Stimulated activated CD4-positive, alpha-beta T cell treated with anti-CD3 and anti-CD28 coated beads, TNF-alpha, amount 100 ng/mL, for 1 hour (primary cell): ENCODE data around the gene CPNE4.

Source experiments
- DNase-seq, 3 donors: peaks; one replicate each; pipeline ENCODE4 v3.0.0-alpha.2; 2020; ENCODE audit warnings: low read depth in 3 of 3, low spot score in 1 of 3

Gene CPNE4

DNA sequence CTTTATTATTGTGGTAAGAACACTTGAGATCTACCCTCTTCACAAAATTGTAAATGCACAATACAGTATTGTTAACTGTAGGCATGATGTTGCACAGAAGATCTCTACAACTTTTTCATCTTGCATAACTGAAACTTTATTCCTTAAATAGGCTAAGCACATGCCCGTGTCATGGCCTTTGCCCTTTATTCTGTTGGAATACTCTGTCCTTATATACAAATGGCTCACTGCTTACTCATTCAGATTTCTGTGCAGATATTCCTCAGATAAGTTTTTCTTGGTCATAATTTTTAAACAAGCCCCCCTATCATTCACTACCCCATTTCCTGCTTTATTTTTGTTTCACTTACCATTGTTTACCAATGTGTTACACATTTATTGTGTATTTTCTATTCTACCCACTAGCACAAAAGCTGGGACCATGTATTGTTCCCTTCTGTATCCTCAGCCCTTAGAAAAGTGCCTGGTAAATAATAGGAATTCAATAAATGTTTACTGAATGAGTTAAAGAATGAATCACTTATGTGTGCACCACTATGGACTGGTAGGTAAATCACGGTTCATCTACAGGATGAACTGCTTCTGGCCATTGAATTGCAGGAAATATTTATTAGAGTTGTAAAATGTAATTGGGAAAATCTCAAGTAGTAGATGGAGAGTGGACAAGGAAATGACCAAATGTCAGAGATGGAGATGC is 151.0 kb downstream of the CPNE4 start:
- DNase-seq, result no peak

DNA sequence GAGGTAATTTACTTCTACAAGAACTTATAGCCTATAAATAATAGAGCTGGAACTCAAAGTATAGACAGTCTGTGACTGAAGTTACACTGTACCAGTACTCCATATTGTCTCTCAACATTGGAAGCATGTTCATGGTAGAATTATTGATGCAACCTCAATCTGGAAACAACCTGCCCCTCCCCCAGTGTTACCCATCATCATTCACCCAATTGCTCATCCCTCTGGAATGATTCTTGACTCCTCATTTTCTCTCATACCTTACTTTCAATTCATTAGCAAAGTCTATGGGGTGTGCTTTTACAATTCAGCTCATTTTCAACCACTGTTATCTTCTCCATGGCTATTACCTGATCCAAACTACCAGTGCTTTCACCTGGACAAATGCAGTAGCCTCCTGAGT is 151.7 kb downstream of the CPNE4 start:
- no peak for DNase-seq

DNA sequence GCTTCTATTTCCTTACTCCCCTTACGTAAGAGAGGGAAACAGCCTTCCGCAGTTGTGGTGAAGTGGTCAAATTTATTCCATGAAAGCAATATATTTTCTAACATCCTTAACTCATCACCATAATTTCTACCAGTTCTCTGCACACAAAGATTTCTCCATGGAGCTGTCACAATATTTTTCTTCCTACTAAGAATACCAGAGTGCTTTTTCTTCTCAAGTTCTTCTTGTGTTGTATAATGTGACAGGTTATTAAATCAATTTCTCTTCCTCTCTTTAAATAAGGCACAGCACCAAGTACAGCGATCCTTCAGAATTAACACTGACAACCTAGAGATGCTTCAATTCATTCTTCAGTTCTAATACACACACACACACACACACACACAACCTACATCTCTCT is 153.0 kb downstream of the CPNE4 start:
- DNase-seq, result no peak

DNA sequence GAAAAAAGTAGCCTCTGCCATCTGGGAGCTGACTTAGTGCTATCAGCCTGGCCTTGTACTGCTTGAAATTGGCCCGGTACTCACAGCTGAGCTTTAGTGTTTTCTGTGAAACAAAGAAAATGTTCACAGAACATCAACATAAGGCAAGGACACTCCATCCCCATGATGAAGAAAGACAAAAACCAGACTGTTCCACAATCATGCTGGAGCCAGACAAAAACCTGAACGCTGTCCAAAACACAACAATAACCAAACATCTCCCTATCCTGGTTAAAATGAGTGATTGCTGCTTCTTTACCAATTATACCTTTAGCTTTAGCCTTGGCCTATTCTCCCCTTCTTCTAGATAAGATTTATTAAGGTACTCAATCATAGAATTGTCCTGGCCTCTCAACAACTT is 153.9 kb downstream of the CPNE4 start:
- no peak for DNase-seq

DNA sequence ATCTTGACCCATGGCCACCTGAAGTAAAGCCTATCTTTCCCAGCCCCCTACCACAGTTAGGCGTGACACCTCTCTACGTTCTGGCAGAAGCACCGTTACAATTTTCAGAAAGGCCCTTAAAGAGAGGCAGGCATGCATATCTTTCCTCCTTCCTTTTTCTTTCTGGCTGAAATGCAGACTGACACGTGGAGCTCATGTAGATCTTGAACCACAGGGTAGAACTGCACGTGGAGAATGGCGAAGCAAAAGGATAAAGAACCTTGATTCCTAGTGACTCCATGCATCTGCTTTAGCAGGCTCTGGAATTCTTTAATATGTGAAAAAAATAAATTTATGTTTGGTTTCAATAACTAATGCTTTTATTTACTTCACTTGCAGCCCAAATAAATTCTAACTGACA is 166.6 kb downstream of the CPNE4 start:
- DNase-seq, result no peak

DNA sequence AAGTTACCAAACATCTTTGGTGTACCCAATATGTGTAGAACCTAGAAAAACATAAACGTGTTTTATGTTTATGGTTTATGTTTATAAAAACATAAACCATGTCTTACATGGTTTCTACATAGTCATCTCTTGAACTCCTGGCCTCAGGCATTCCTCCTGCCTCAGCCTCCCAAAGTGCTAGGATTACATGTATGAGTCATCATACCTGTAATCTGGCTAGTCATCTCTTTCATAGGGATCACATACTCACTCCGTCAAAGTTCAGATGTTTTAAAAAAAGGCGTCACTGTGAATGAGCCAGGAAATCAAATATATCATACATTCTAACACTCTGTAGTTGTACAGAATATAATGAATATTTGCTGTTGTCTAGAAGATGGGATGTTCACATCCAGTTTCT is 178.6 kb downstream of the CPNE4 start:
- no peak for DNase-seq

DNA sequence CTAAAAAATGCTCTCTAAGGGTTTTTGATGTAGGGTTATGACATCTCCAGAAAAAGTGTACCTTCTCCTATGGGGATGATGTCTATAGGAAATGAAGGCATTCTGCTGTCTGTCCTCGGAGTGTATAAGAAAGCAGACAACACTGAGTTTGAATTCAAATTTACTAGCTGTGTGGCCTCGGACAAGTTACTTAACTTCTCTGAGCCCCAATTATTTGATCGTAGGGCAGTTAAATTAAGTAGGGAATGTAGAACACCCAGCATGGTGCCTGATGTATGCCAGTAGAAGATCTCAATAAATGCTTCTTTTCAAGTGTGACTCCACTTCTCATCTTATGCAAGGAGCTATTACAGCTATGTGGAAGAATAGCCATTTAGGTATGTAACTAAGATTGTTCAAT is 184.6 kb downstream of the CPNE4 start:
- no peak for DNase-seq

DNA sequence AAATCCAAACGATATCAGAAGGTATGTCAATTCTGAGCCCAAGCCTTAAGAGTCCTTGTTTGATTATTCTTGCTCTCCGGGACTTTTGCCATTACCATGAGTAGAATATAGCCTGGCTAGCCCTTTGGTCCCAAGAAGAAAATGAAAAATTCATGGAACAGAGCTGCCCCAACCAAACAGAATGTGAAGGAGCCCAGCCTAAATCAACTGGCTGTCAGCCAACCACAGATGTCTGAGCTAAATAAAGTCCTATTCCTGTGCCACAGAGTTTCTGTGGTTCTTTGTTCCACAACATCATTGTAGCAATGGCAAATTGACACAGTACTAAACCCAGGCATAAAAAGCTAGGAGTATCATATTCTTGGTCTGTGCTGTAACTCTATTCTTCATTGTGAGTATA is 185.2 kb downstream of the CPNE4 start:
- no peak for DNase-seq

DNA sequence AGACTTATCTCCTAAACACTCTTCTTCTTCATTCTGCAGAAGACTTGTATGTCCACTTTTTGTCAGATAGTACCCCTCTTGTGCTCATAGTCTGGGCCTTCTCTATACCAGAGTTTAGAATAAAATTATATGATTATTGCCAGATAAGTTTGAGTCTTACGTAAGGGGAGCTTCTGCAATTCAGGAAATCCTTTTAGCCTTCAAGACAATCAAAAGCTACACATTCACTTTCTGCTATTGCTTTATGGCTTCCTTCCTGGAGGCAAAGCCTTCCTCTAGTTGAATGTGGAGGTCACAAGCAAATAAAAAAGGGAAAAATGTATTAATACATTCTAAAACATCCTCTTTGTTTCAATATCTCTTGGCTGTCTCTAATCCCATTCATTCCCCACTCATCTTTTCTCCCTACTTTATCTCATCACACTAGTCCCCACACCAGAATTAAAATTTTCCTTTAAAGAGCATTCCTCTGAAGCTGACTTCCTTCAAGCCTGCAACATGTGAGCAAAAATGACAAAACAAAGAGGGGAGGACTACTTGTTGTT is 186.8 kb downstream of the CPNE4 start:
- no peak for DNase-seq

DNA sequence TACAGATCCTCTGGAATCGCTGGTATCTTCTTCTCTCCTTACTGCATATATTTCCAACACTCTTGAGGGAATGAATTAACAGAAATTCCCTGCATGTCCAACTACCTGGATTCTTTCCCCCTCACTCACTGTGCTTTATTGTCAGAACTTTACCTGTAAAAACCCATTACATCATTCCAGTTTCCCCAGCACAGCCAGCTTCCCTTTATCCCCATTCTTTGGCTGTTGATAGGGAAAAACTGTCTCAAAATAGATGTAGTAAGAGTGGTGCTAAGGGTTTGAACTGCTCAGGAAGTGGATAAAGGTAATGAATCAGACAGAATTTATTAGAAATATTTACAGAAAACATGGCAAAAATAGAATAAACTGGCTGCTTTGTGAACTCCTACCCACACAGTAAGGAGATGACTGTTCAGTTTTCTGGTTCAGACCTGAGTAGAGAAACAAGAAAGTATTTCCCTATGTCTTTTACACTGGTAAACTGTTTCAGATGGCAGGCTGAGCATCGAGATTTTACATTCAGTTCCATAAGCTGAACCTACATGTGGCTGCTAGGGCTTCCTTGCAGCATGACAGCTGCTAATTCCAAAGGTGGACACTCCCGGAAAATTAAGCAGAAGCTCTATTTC is 188.4 kb downstream of the CPNE4 start:
- DNase-seq, result no peak

DNA sequence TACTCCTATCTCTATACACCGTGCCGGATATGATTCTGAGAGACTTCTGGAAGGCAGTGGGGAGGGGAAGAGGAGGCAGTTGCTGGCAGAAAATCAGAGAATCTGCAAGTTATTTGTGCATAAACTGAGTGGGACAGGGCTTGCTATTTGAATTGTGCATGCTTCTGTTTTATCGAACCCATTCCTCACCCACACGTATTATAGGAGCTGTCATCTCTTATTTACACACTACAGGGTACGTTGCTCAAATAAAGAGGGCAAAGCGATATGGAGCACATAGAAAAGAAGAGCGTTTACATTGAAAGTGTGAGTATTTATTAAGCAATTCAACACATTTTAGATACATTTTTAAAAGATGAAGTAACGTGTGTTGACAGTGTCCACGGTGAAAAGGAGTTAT is 191.6 kb downstream of the CPNE4 start:
- DNase-seq, result no peak

DNA sequence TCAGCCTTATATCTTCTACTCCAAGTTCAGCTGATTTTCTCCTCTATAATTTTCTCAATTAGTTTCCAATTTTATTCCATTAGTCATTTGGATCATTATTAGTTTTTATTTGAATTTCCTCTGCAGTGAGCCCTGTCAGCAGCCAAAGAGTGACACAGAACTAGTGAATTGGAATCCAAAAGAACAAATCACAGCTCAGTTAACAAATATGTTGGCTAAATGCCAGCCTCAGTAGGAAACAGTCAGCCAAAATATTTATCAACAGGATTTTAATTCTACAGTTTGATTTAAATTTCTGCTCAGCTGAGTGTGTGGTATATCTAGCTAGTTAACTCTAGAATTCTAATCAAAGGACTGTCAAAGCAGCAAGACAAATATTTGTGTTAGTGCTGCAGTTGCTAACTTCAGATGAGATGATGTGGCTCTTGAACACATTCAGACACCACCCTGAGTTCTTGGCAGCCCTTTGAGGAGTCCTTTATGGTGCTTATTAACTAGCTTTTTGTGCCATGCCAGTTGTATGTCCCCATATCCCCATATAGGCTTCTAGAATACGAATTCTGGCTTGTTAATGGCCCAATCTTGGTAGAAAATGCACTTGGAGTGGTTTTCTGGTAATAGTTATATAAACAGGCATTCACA is 194.5 kb downstream of the CPNE4 start:
- no peak for DNase-seq

DNA sequence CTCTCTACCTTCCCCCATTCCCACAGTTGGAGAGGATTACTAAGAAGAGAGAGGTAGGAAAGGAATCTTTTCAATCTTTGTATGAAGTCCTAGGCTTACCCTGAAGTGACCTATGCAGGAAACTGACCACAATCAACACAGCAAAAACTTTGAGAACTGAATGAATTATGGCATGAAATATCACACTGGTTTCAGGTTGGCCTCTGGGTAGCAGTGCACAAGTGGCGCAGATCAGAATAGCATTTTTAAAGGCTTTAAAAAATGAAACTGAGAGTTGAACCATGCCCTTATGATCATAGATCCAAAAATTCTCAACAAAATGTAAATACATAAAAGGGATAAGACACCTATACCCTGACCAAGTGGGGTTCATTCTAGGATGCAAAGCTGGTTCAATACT is 198.9 kb downstream of the CPNE4 start:
- DNase-seq, result no peak

DNA sequence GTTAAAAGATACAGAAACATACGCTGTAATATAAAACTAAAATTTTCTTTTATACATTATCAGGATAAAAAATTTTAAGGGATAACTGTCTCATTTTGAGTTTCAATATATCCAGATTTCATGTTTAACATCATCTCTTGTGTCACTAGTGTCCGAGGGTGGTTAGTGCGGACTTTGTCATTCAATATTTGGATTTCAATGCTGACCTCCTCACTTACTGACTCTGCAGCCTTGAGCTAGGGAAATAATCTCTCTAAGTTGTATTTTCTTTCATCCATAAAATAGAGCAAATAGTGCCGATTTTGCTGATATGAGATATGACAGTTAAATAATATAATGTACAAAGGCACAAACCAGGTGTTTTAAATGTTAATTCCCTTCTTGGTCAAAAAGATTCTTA is 203.2 kb downstream of the CPNE4 start:
- no peak for DNase-seq

DNA sequence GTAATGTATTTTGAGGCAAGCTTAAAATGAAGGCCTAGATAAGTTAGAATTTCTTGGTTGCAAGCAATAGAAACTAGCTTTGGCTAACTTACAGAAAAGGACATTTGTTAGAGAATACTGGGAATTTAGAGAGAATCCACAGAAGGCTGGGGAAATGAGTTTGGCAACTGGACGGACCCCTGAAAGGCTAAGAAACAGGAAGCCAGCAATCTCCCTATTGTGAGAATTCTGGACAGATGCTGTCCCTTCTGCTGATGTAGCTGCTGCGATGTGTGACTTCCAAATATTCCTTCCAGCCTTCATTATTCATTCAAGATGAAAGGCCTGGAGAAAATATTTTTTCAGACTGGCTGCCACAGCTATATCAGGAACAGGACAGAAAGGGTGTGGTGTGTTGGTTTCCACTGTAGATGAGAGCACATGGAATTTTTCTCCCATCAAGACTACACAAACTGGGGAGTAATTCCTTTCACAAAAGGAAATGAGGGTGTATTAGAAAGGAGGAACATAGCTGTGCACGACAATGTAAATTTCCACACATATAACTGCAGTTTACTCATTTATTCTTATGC is 213.5 kb downstream of the CPNE4 start:
- no peak for DNase-seq

DNA sequence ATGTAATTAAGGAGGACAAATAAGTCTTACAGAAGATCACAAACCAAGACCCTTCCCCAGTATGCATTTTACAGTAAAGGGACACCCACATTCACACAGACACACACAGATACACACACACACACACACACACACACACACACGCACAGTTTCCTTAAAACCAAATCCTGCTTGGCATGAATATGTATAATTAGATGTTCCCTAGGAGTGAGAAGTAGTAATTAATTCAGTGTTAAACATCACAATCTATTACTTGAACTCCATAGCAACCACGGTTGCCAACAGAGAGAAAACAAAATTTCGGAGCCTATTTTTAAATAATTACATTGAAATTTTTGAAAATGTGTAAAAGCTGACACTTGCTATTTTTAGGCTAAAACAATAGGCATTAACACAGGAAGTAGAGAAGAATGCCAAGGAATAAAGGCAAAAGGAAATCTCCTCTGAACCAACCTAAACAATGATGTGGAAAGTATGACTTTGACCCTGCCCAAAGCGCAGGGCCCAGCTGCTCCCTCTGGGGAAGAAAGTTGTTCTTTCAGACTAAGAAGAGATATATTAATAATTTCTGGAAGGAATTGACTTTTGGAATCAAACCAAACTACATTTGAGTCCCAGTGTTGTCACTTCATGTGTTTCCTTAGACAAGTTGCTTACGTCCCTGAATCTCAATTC is 215.3 kb downstream of the CPNE4 start:
- DNase-seq, result no peak

DNA sequence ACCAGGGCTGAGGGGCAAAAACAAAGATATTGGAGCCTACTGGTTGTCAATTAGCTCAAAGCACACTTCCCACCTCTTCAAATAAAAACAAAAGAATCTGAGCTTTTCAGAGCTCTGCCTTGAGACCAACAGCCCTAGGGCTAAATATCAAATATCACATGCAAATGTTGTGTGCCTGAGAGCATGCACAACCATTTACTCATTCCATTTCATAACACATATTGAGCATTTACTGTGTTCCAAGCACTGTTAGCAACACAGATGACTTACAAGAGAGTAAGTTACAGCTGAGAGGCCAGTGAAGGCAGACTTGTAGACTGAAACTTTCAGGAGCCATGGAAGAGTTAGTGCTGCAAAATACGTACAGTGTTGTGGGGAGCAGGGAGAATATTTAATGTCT is 222.4 kb downstream of the CPNE4 start:
- no peak for DNase-seq

DNA sequence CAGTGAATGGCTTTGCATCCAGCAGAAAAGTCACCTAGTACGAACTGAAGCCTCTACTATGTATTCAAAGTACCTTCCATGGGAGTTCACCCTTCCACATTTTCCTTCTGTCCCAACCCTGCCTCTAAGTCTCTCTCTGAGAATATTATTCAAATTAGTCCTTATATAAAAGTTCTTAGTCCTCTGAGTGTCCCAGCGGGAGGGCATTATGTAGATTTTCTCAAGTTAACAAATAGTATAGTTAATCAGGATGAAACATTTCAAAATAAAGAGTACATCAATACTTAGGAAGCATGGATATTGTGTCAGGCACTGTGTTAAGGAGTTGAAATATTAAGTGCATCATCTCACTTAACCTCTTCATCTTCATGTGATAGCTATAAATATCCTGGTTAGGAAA is 223.3 kb downstream of the CPNE4 start:
- no peak for DNase-seq

DNA sequence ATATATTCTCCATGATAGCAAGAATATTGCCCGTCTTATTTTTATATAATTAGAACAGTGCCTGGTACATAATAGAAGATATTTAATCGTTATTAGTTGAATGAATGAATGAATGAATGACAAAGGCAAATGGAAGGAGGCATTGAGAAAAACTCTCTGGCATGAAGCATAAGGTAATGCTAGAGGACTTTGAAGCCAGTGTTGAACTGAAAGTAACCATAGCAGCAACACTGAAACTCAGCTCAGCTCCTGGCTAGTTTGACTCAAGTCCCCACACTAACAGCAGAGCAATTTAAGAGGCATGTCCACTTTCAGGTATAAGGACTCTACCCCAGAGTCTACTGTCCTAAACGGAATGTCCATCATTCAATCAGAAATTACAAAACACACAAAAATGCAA is 227.0 kb downstream of the CPNE4 start:
- DNase-seq, result no peak

DNA sequence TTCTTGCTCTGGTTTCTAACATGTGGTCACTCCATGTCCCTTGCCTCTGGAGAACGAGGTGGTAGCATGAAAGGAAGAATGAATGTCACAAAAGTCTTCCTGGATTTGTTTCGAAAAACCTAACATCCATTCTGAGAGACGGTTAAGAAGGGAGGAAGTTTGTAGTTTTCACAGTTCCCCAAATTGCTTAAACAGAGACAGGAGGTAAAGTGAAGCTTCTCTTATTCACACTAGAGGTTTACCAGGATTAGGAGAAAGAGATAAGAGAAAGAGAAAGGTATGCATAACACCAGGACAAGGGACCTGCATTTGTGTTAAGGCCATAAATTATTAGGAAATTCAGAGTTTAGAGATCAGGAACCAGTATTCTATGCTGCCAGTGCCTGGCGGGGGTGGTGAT is 228.1 kb downstream of the CPNE4 start:
- no peak for DNase-seq

DNA sequence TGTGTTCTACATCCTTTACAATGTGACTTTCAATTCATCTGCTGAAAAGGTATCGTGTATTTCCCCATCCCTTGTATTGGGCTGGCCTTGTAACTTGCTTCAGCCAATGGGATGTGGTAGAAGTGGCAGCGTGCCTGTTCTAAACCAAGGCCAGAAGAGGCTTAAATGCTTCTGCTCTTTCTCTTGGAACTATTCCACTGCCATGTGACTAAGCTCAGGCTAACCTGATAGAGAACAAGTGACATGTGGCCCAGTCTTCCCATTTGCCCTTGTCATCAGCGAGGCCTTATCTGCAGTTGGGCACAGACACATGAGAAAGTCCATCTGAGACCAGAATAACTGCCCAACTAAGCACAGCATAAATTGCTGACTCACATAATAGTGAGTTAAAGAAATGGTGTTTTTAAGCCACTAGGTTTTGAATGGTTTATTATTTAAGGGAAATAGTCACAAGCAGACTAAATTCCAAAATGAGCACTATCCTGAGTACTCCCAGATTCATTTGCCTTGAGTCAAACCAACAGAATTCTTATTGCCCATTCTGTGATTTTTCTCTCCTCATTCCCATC is 230.2 kb downstream of the CPNE4 start:
- DNase-seq, result no peak
